H1 (cell line): ENCODE data around the gene PLEKHG2. TPM values are rescaled to one million over a fixed set of nuclear protein-coding genes. Genes with fewer than 3 reads are reported as not detected.

ENCODE experiments used
- CTCF ChIA-PET: fragments of 300-600 bp; sonication (Branson Sonifier 250); formaldehyde crosslinking; loops from one replicate; lab custom pipeline; 2021; ENCODE audit not compliant: partially characterized antibody; lab: Charles Lee
- POLR2A ChIA-PET: fragments of 300-600 bp; sonication (Branson Sonifier 250); formaldehyde crosslinking; loops from one replicate; lab custom pipeline; 2021; ENCODE audit warnings: inconsistent platforms; ENCODE audit not compliant: partially characterized antibody; lab: Charles Lee
- DNase-seq, 2 experiments: peaks; one replicate each; pipeline versions ENCODE4 v3.0.0 to v3.0.0-alpha.2; 2010 to 2022; ENCODE audit warnings: low spot score in 2 of 2, low read depth in 1 of 2, mixed read lengths in 1 of 2
- FAIRE-seq: peaks from 2 replicates; lab custom pipeline; 2011; peaks lifted over from hg19 to GRCh38; lab: Jason Lieb, UNC
- H2AFZ ChIP-seq: 2 replicates; pipeline ENCODE4 v1.8.1; 2012; ENCODE audit warnings: low read length, inconsistent platforms
- H2AK5ac ChIP-seq: 2 replicates; pipeline ENCODE4 v1.6.1; 2013; ENCODE audit warnings: low read depth, low read length
- H2BK120ac ChIP-seq: replicated peaks from 2 replicates; pipeline ENCODE3; 2013; ENCODE audit warnings: low read depth, low read length, inconsistent platforms
- H2BK12ac ChIP-seq: 2 replicates; pipeline ENCODE4 v1.6.1; 2013; ENCODE audit warnings: low read depth, low read length
- H2BK15ac ChIP-seq: 2 replicates; pipeline ENCODE4 v1.6.1; 2013; ENCODE audit warnings: low read length
- H2BK20ac ChIP-seq: 2 replicates; pipeline ENCODE4 v1.6.1; 2013; ENCODE audit warnings: low read length
- H2BK5ac ChIP-seq: 2 replicates; pipeline ENCODE4 v1.6.1; 2013; ENCODE audit warnings: low read depth, low read length
- H3K14ac ChIP-seq: 2 replicates; pipeline ENCODE4 v1.6.1; 2013; ENCODE audit warnings: inconsistent platforms; ENCODE audit not compliant: insufficient read length
- H3K18ac ChIP-seq: 2 replicates; pipeline ENCODE4 v1.6.1; 2013; ENCODE audit warnings: low read length; ENCODE audit errors: extremely low read depth
- H3K23ac ChIP-seq: 2 replicates; pipeline ENCODE4 v1.6.1; 2013; ENCODE audit warnings: inconsistent platforms; ENCODE audit not compliant: insufficient read length
- H3K23me2 ChIP-seq: 2 replicates; pipeline ENCODE4 v1.6.1; 2013; ENCODE audit warnings: low read depth, low read length
- H3K27ac ChIP-seq: 2 replicates; pipeline ENCODE4 v1.6.1; 2011; ENCODE audit warnings: low read depth, low read length, inconsistent platforms
- H3K27me3 ChIP-seq, 4 experiments: replicated peaks in 1 of 4; 1 replicate in 1 of 4; 2 replicates in 3 of 4; pipeline versions ENCODE4 v1.6.1 to v1.8.1; 2011 to 2013; ENCODE audit warnings: low read length in 3 of 4, mild to moderate bottlenecking in 3 of 4, inconsistent platforms in 2 of 4, mixed read lengths in 2 of 4, moderate library complexity in 1 of 4; ENCODE audit not compliant: control insufficient read depth in 3 of 4, insufficient read depth in 3 of 4; ENCODE audit errors: extremely low read depth in 1 of 4
- H3K36me3 ChIP-seq, 4 experiments: 2 replicates each; pipeline versions ENCODE4 v1.6.1 to v1.8.1; 2011 to 2013; ENCODE audit warnings: mild to moderate bottlenecking in 4 of 4, low read length in 3 of 4, moderate library complexity in 2 of 4, control low read depth in 1 of 4, inconsistent platforms in 1 of 4; ENCODE audit not compliant: insufficient read depth in 4 of 4, control insufficient read depth in 2 of 4
- H3K4ac ChIP-seq: replicated peaks from 2 replicates; pipeline ENCODE3; 2013; ENCODE audit warnings: low read length, low read depth, mixed read lengths, inconsistent platforms; ENCODE audit not compliant: insufficient read length
- H3K4me1 ChIP-seq, 4 experiments: replicated peaks in 1 of 4; 1 replicate in 1 of 4; 2 replicates in 3 of 4; pipeline versions ENCODE4 v1.6.1 to v1.8.1; 2011 to 2013; ENCODE audit warnings: low read length in 3 of 4, inconsistent platforms in 2 of 4, mixed read lengths in 1 of 4; ENCODE audit not compliant: insufficient read depth in 4 of 4, control insufficient read depth in 3 of 4
- H3K4me2 ChIP-seq, 2 experiments: 2 replicates each; pipeline versions ENCODE4 v1.6.1 to v1.8.1; 2011 to 2013; ENCODE audit warnings: low read depth in 2 of 2, low read length in 2 of 2, control low read depth in 1 of 2, inconsistent platforms in 1 of 2, mild to moderate bottlenecking in 1 of 2; ENCODE audit not compliant: insufficient read depth in 1 of 2
- H3K4me3 ChIP-seq, 4 experiments: fragments of 200-600, 300-600 bp in 1 of 4; sonication (generic), shearing (Covaris generic), sonication (Bioruptor Twin) in 1 of 4; 2 replicates each; pipeline versions ENCODE4 v1.5.1 to v1.8.1; 2011 to 2016; ENCODE audit warnings: low read length in 4 of 4, low read depth in 3 of 4, control low read depth in 2 of 4, inconsistent platforms in 2 of 4, mild to moderate bottlenecking in 2 of 4, mixed read lengths in 1 of 4, moderate library complexity in 1 of 4; ENCODE audit not compliant: insufficient read depth in 2 of 4; ENCODE audit errors: extremely low read depth in 1 of 4
- H3K56ac ChIP-seq: replicated peaks from 2 replicates; pipeline ENCODE3; 2013; ENCODE audit warnings: low read depth, mild to moderate bottlenecking, mixed read lengths, low read length, inconsistent platforms; ENCODE audit not compliant: insufficient read length
- H3K79me1 ChIP-seq: 2 replicates; pipeline ENCODE4 v1.6.1; 2013; ENCODE audit warnings: low read depth, low read length, control low read depth
- H3K79me2 ChIP-seq, 2 experiments: 2 replicates each; pipeline versions ENCODE4 v1.6.1 to v1.8.1; 2012 to 2013; ENCODE audit warnings: low read length in 2 of 2, mild to moderate bottlenecking in 2 of 2, inconsistent platforms in 1 of 2; ENCODE audit not compliant: insufficient read depth in 2 of 2, control insufficient read depth in 1 of 2
- H3K9ac ChIP-seq, 4 experiments: replicated peaks in 1 of 4; 1 replicate in 1 of 4; 2 replicates in 3 of 4; pipeline versions ENCODE4 v1.6.1 to v1.8.1; 2011 to 2013; ENCODE audit warnings: low read depth in 3 of 4, low read length in 3 of 4, control low read depth in 2 of 4, mild to moderate bottlenecking in 2 of 4, moderate library complexity in 2 of 4, inconsistent platforms in 1 of 4; ENCODE audit errors: extremely low read depth in 1 of 4
- H3K9me3 ChIP-seq, 2 experiments: 2 replicates each; pipeline versions ENCODE4 v1.6.1 to v1.8.1; 2012 to 2013; ENCODE audit warnings: mild to moderate bottlenecking in 2 of 2, moderate library complexity in 2 of 2, control low read depth in 1 of 2, inconsistent platforms in 1 of 2, low read depth in 1 of 2, low read length in 1 of 2, mixed read lengths in 1 of 2; ENCODE audit not compliant: insufficient read depth in 2 of 2
- H4K20me1 ChIP-seq, 2 experiments: replicated peaks in 1 of 2; 2 replicates each; pipeline versions ENCODE3 to v1.8.1; 2011 to 2013; ENCODE audit warnings: inconsistent platforms in 2 of 2, low read length in 2 of 2, mild to moderate bottlenecking in 1 of 2; ENCODE audit not compliant: insufficient read depth in 2 of 2, control insufficient read depth in 1 of 2
- H4K5ac ChIP-seq: 2 replicates; pipeline ENCODE4 v1.6.1; 2013; ENCODE audit warnings: low read length, low read depth, mixed read lengths, inconsistent platforms; ENCODE audit not compliant: insufficient read length
- H4K8ac ChIP-seq: 2 replicates; pipeline ENCODE4 v1.8.0; 2013; ENCODE audit warnings: mild to moderate bottlenecking, moderate library complexity, low read length, inconsistent platforms; ENCODE audit not compliant: insufficient read depth; ENCODE audit errors: extremely low read depth
- H4K91ac ChIP-seq: replicated peaks from 2 replicates; pipeline ENCODE3; 2013; ENCODE audit warnings: low read length, mixed read lengths, inconsistent platforms; ENCODE audit not compliant: insufficient read length
- ASH2L ChIP-seq: fragments of 200-600, 300-600 bp; sonication (generic); IDR thresholded peaks from one replicate; pipeline ENCODE4 v1.7.1; 2017; ENCODE audit warnings: low read length
- EP300 ChIP-seq, 2 experiments: IDR thresholded peaks; 1 replicate in 1 of 2; 2 replicates in 1 of 2; pipeline ENCODE4 v1.6.1; 2011 to 2012; ENCODE audit warnings: low read depth in 2 of 2, low read length in 2 of 2, mild to moderate bottlenecking in 2 of 2, borderline replicate concordance in 1 of 2, inconsistent platforms in 1 of 2, moderate library complexity in 1 of 2
- KDM4A ChIP-seq: IDR thresholded peaks from one replicate; pipeline ENCODE4 v1.7.1; 2012; ENCODE audit warnings: low read depth, mild to moderate bottlenecking, moderate library complexity, low read length, inconsistent platforms; ENCODE audit not compliant: severe bottlenecking
- POU5F1 ChIP-seq: IDR thresholded peaks from 2 replicates; pipeline ENCODE4 v1.6.1; 2011; ENCODE audit warnings: low read depth, mild to moderate bottlenecking, low read length, moderate library complexity
- SIN3A ChIP-seq, 2 experiments: IDR thresholded peaks in 1 of 2; conservative IDR thresholded peaks in 1 of 2; 2 replicates each; pipeline ENCODE4 v1.6.1; 2011 to 2012; ENCODE audit warnings: low read length in 2 of 2, improper control_type of control experiment in 1 of 2, low read depth in 1 of 2, mild to moderate bottlenecking in 1 of 2
- TAF7 ChIP-seq: optimal IDR thresholded peaks from 2 replicates; pipeline ENCODE3; 2011; ENCODE audit warnings: low read depth, mild to moderate bottlenecking, inconsistent platforms, low read length, moderate library complexity, borderline replicate concordance
- YY1 ChIP-seq: IDR thresholded peaks from 2 replicates; pipeline ENCODE4 v1.6.1; 2011; ENCODE audit warnings: low read depth, mild to moderate bottlenecking, low read length
- WGBS, 2 experiments: shearing (Covaris generic) in 1 of 2; methylation state at CpG; one replicate each; pipeline versions ENCODE4 v1.1.6 to v1.1.7; 2013 to 2015; ENCODE audit warnings: low lambda C conversion rate in 2 of 2, mixed read lengths in 2 of 2, inconsistent platforms in 1 of 2, low coverage in 1 of 2, missing lambda C conversion rate in 1 of 2; ENCODE audit not compliant: insufficient replicate concordance in 2 of 2, insufficient coverage in 1 of 2, insufficient read length in 1 of 2; ENCODE audit errors: extremely low coverage in 1 of 2, missing lambda C conversion rate in 1 of 2; 5-methylcytosine and 5-hydroxymethylcytosine counted together
- polyA plus RNA-seq, 7 experiments: library from polyadenylated mRNA; depleted of rRNA in 3 of 7; stranded (reverse) in 5 of 7; unstranded in 2 of 7; fragments of >200 nt in 5 of 7; fragments of 200-250 nt in 2 of 7; gene quantifications; 1 replicate in 5 of 7; 2 replicates in 1 of 7; 4 replicates in 1 of 7; pipeline versions ENCODE4 v1.2.1 to v1.2.3, GENCODE V29; 2011 to 2013; ENCODE audit warnings: missing spikeins in 2 of 7, mixed read lengths in 2 of 7
- total RNA-seq: library from RNA; stranded (reverse); fragmentation: NEBNext Ultra II Directional; extraction: Animal tissue kit (Norgen Biotek cat#: 25700); gene quantifications from 2 replicates; pipeline ENCODE4 v1.2.1, GENCODE V29; 2021

The PLEKHG2 gene
- total and polyA plus RNA-seq, 2 of the 8 experiments (the other 6 are each of a cell fraction or from before 2014, with no cell fraction given) = 16.9 to 65.7 TPM

DNA sequence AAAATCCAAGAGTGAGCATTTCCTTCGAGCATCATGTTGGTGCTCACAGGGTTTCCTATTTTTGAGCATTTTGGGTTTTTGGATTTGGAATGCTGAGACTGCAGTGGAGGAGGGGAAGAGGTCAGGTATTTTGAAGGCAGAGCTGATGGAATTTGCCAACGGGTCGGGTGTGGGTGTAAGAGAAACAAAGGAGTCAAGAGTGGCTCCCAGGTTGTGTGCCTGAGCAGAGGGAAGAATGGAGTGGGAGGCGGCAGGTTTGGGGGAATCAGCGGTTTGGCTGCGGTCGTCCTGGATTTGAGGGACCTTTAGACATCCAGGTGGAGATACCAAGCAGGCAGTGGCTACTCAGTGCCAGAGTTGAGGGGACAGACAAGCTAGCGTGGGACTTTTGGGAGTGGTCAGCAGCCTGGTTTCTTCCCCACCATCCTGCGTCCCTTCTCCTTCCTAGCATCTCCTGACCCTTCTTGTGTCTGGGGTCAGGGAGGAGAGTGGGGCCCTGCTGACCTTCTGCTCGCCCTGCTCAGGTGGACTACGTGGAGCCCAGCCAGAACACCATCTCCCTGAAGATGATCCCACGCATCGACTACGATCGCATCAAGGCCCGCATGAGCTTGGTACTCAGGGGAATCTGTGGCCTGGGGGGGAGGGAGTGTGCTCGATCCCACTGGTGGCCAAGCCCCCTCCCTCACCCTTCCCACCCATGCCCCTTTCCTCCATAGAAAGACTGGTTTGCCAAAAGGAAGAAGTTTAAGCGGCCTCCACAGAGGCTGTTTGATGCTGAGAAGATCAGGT lies 53.7 kb downstream of the PLEKHG2 start:
- Histone ChIP-seq H2BK12ac (no peak overlapping the region), H3K4me1 (no peaks in the 10 kb centered on the region; a peak in 1 of 7 replicates), H2BK120ac (no peak overlapping the region), H2BK5ac (no peak overlapping the region), H3K56ac (no peak overlapping the region), H3K79me1 (peaks cover 14% of the 10 kb centered on the region), H3K23me2 (0 out of 2 replicates have a peak, but pooled peaks cover 1% of the 10 kb centered on the region), H3K14ac (no peak overlapping the region), H4K91ac (no peak overlapping the region), H2AK5ac (no peak overlapping the region), H3K4me3 (no peak overlapping the region), H3K79me2 (no peaks in the 10 kb centered on the region), H3K4ac (no peak overlapping the region), H4K20me1 (peaks cover 0 to 25% of the 10 kb centered on the region in 2 experiments), H3K23ac (no peak overlapping the region), H4K5ac (no peak overlapping the region), H4K8ac (no peak overlapping the region), H3K36me3 (peaks cover 37 to 66% (median 51%) of the 10 kb centered on the region in 4 experiments), H2BK20ac (no peak overlapping the region), H3K9me3 (no peaks in the 10 kb centered on the region), H3K27me3 (no peaks in the 10 kb centered on the region), H2AFZ (no peak overlapping the region), H2BK15ac (no peak overlapping the region), H3K27ac (no peak overlapping the region), H3K4me2 (no peak overlapping the region), H3K18ac (no peak overlapping the region), H3K9ac (no peak overlapping the region)
- TF ChIP-seq KDM4A = no peak
- no peak for TF ChIP-seq POU5F1
- no peak for TF ChIP-seq EP300 (IDR thresholded peaks at IDR 0.05; ENCODE audit: borderline replicate concordance in 1 of 2, low read depth in 2 of 2, low read length in 2 of 2)
- TF ChIP-seq ASH2L = no peak
- no peak for TF ChIP-seq YY1
- TF ChIP-seq SIN3A (conservative IDR thresholded peaks at IDR 0.05 in 1 of 2, IDR thresholded peaks at IDR 0.05 in 1 of 2; ENCODE audit: low read depth in 1 of 2, low read length in 2 of 2) = no peak
- TF ChIP-seq TAF7 = no peak
- ChIA-PET CTCF (interaction anchor here (0.9 to 6.4 kb wide), 5 partner anchors 8 to 67 kb away, joined by 3 to 56 read pairs (median 3); partner anchors contain the start of gene EID2B), POLR2A (interaction anchor here (0.5 to 47.8 kb wide), 2 partner anchors 10 to 43 kb away, joined by 3 to 1154 read pairs; partner anchors contain the start of genes PLEKHG2 and RPS16)
- 94% methylated on average over 16 of the region's 18 CpGs; no CpG with 5 or more reads in 1 of the 2 experiments for WGBS, 2 experiments
- DNase-seq = no peak
- no peak for FAIRE-seq
